HG03175 (cell line): Measurements from ENCODE around the gene TUT4.

Experiments used
- ATAC-seq: cut with Tn5 transposase; IDR thresholded peaks from one replicate; pipeline ENCODE4 v1.9.1; 2021; ENCODE audit warnings: mild to moderate bottlenecking, moderate library complexity; ENCODE audit not compliant: unreplicated experiment

Gene TUT4

GRCh38 chr1:52416811-52417210 is 136.1 kb downstream of the TUT4 start:
- no peak for ATAC-seq

- no peak for ATAC-seq
Observed at GRCh38 chr1:52414942-52415341, 137.9 kb downstream of the TUT4 start.

GRCh38 chr1:52413410-52413989 is 139.4 kb downstream of the TUT4 start:
- no peak for ATAC-seq

GRCh38 chr1:52404975-52405338 is 147.9 kb downstream of the TUT4 start:
- ATAC-seq: no peak

GRCh38 chr1:52404116-52404974 is 148.5 kb downstream of the TUT4 start, which contains the start of the genes ORC1 and PRPF38A:
Gene ORC1 (minus strand): TSS chr1:52404423. CDS start chr1:52402223, 2,200 bp downstream.
Gene PRPF38A (plus strand): TSS chr1:52404602. CDS start chr1:52404750, 148 bp downstream.
- ATAC-seq: peak; percentile 92

GRCh38 chr1:52403566-52404115 is 149.3 kb downstream of the TUT4 start:
- peak; percentile 40 for ATAC-seq

GRCh38 chr1:52402860-52403240 is 150.0 kb downstream of the TUT4 start:
- ATAC-seq: no peak

- ATAC-seq: no peak
Observed at GRCh38 chr1:52400131-52400530, 152.8 kb downstream of the TUT4 start.

- ATAC-seq: no peak
Observed at GRCh38 chr1:52399629-52400028, 153.3 kb downstream of the TUT4 start.

- ATAC-seq: no peak
Observed at GRCh38 chr1:52393174-52393573, 159.7 kb downstream of the TUT4 start.

GRCh38 chr1:52386458-52386857 is 166.4 kb downstream of the TUT4 start:
- ATAC-seq: no peak

- no peak for ATAC-seq
Observed at GRCh38 chr1:52385376-52385775, 167.5 kb downstream of the TUT4 start.
